IMR-90 (cell line): Measurements from ENCODE around the gene MROH2A. TPM values are rescaled to one million over a fixed set of nuclear protein-coding genes. Genes with fewer than 3 reads are reported as not detected.

Experiments
- ATAC-seq: fragments of 200-7000 bp; cut with Tn5 transposase; 2 replicates; pipeline ENCODE4 v1.9.1; 2020; ENCODE audit warnings: low read depth, mild to moderate bottlenecking, moderate library complexity
- BruUV-seq: library from RNA; stranded (reverse); fragments of 400-500 nt; replicated peaks from 2 replicates; lab custom pipeline; 2021; lab: Mats Ljungman, UMichigan
- CTCF ChIA-PET: fragments of 300-600 bp; formaldehyde crosslinking; extraction: SDS; loops from one replicate; lab custom pipeline; 2021; ENCODE audit warnings: antibody characterized with exemption; lab: Yijun Ruan, JAX
- POLR2A ChIA-PET: fragments of 300-600 bp; sonication (Branson Sonifier 250); formaldehyde crosslinking; loops from one replicate; lab custom pipeline; 2022; ENCODE audit warnings: antibody characterized with exemption; ENCODE audit not compliant: unreplicated experiment; lab: Charles Lee
- DNase-seq: peaks from one replicate; pipeline ENCODE4 v3.0.0; 2013
- H2AFZ ChIP-seq: replicated peaks from 2 replicates; pipeline ENCODE3; 2013; ENCODE audit warnings: low read length, mild to moderate bottlenecking; ENCODE audit not compliant: poor library complexity
- H2AK5ac ChIP-seq: 2 replicates; pipeline ENCODE4 v1.6.1; 2013; ENCODE audit warnings: low read depth, low read length, inconsistent platforms
- H2AK9ac ChIP-seq: replicated peaks from 2 replicates; pipeline ENCODE3; 2013; ENCODE audit warnings: mild to moderate bottlenecking, low read depth, low read length, moderate library complexity; ENCODE audit not compliant: poor library complexity
- H2BK120ac ChIP-seq: 2 replicates; pipeline ENCODE4 v1.6.1; 2013; ENCODE audit warnings: low read depth, low read length, inconsistent platforms
- H2BK15ac ChIP-seq: 3 replicates; pipeline ENCODE4 v1.6.1; 2013; ENCODE audit warnings: low read depth, low read length, inconsistent platforms
- H2BK20ac ChIP-seq: 2 replicates; pipeline ENCODE4 v1.6.1; 2013; ENCODE audit warnings: low read depth, mild to moderate bottlenecking, inconsistent platforms, low read length, moderate library complexity
- H2BK5ac ChIP-seq: 2 replicates; pipeline ENCODE4 v1.6.1; 2013; ENCODE audit warnings: mild to moderate bottlenecking, low read depth, low read length, inconsistent platforms; ENCODE audit not compliant: poor library complexity, severe bottlenecking
- H3K14ac ChIP-seq: replicated peaks from 2 replicates; pipeline ENCODE4 v1.6.1; 2013; ENCODE audit warnings: low read depth, low read length, inconsistent platforms
- H3K18ac ChIP-seq: 2 replicates; pipeline ENCODE4 v1.6.1; 2013; ENCODE audit warnings: low read depth, low read length, control low read depth
- H3K23ac ChIP-seq: 2 replicates; pipeline ENCODE4 v1.6.1; 2013; ENCODE audit warnings: low read depth, low read length, inconsistent platforms
- H3K27ac ChIP-seq: 2 replicates; pipeline ENCODE4 v1.5.1; 2013; ENCODE audit warnings: mild to moderate bottlenecking, control low read depth, low read length; ENCODE audit not compliant: insufficient read depth
- H3K27me3 ChIP-seq: 2 replicates; pipeline ENCODE4 v1.6.1; 2013; ENCODE audit warnings: low read length; ENCODE audit not compliant: control insufficient read depth, insufficient read depth
- H3K36me3 ChIP-seq: 2 replicates; pipeline ENCODE4 v1.6.1; 2013; ENCODE audit warnings: low read length, mixed read lengths; ENCODE audit not compliant: control insufficient read depth, insufficient read depth
- H3K4ac ChIP-seq: 2 replicates; pipeline ENCODE4 v1.6.1; 2013; ENCODE audit warnings: low read depth, low read length, inconsistent platforms
- H3K4me1 ChIP-seq: 2 replicates; pipeline ENCODE4 v1.6.1; 2013; ENCODE audit warnings: low read length, mixed read lengths; ENCODE audit not compliant: control insufficient read depth, insufficient read depth
- H3K4me2 ChIP-seq: 2 replicates; pipeline ENCODE4 v1.6.1; 2013; ENCODE audit warnings: low read depth, mild to moderate bottlenecking, control low read depth, low read length, moderate library complexity
- H3K4me3 ChIP-seq: 2 replicates; pipeline ENCODE4 v1.5.1; 2013; ENCODE audit warnings: low read depth, mild to moderate bottlenecking, control low read depth, low read length, moderate library complexity; ENCODE audit not compliant: insufficient read depth
- H3K56ac ChIP-seq: 2 replicates; pipeline ENCODE4 v1.6.1; 2013; ENCODE audit warnings: low read length, inconsistent platforms; ENCODE audit not compliant: insufficient read depth; ENCODE audit errors: extremely low read depth
- H3K79me1 ChIP-seq, 2 experiments: 2 replicates each; pipeline ENCODE4 v1.6.1; 2013; ENCODE audit warnings: low read length in 2 of 2, inconsistent platforms in 1 of 2, low read depth in 1 of 2
- H3K9ac ChIP-seq: 2 replicates; pipeline ENCODE4 v1.6.1; 2013; ENCODE audit warnings: low read depth, low read length, control low read depth
- H3K9me1 ChIP-seq: 2 replicates; pipeline ENCODE4 v1.6.1; 2013; ENCODE audit warnings: low read length, inconsistent platforms; ENCODE audit not compliant: insufficient read depth
- H3K9me3 ChIP-seq: 2 replicates; pipeline ENCODE4 v1.6.1; 2013; ENCODE audit warnings: low read length; ENCODE audit not compliant: control insufficient read depth, insufficient read depth
- H4K20me1 ChIP-seq: 2 replicates; pipeline ENCODE4 v1.6.1; 2013; ENCODE audit warnings: low read length, inconsistent platforms; ENCODE audit not compliant: insufficient read depth
- H4K5ac ChIP-seq: 2 replicates; pipeline ENCODE4 v1.6.1; 2013; ENCODE audit warnings: mild to moderate bottlenecking, low read depth, low read length, control low read depth
- H4K8ac ChIP-seq, 2 experiments: 2 replicates each; pipeline ENCODE4 v1.6.1; 2013; ENCODE audit warnings: low read depth in 2 of 2, low read length in 2 of 2, control low read depth in 1 of 2, inconsistent platforms in 1 of 2
- H4K91ac ChIP-seq: 2 replicates; pipeline ENCODE4 v1.6.1; 2013; ENCODE audit warnings: low read depth, low read length, inconsistent platforms; ENCODE audit not compliant: insufficient read depth
- BHLHE40 ChIP-seq: fragments of 150-350 bp; IDR thresholded peaks from 2 replicates; pipeline ENCODE4 v1.6.1; 2016; ENCODE audit warnings: mild to moderate bottlenecking, low read depth, low read length
- CEBPB ChIP-seq: IDR thresholded peaks from 2 replicates; pipeline ENCODE4 v1.6.1; 2012; ENCODE audit warnings: low read depth, low read length, improper control_type of control experiment
- MAFK ChIP-seq: IDR thresholded peaks from 2 replicates; pipeline ENCODE4 v1.6.1; 2012; ENCODE audit warnings: low read depth, low read length, improper control_type of control experiment
- RAD21 ChIP-seq: IDR thresholded peaks from 2 replicates; pipeline ENCODE4 v1.6.1; 2012; ENCODE audit warnings: low read length, improper control_type of control experiment
- RCOR1 ChIP-seq: IDR thresholded peaks from 2 replicates; pipeline ENCODE4 v1.6.1; 2012; ENCODE audit warnings: mild to moderate bottlenecking, low read length, improper control_type of control experiment; ENCODE audit not compliant: insufficient replicate concordance
- RFX5 ChIP-seq: IDR thresholded peaks from 2 replicates; pipeline ENCODE4 v1.8.0; 2012; ENCODE audit warnings: low read depth, mild to moderate bottlenecking, low read length, moderate library complexity
- SMC3 ChIP-seq: fragments of 150-350 bp; IDR thresholded peaks from 2 replicates; pipeline ENCODE4 v1.6.1; 2016; ENCODE audit warnings: low read depth, mild to moderate bottlenecking, antibody characterized with exemption, low read length, moderate library complexity
- WGBS, 2 experiments: methylation state at CpG; one replicate each; pipeline versions ENCODE4 v1.1.5 to v1.1.7; 2013; ENCODE audit warnings: missing lambda C conversion rate in 2 of 2; ENCODE audit not compliant: insufficient read length in 1 of 2; ENCODE audit errors: extremely low coverage in 2 of 2; 5-methylcytosine and 5-hydroxymethylcytosine counted together
- dilution Hi-C: fragments of 300-500 bp; cut with HindIII; formaldehyde crosslinking; loops from one replicate; pipeline ENCODE4 v1.14.3; 2018; ENCODE audit warnings: low sequenced_read_pairs; ENCODE audit not compliant: unreplicated experiment
- in situ Hi-C: fragments of 300-500 bp; cut with MboI; formaldehyde crosslinking; loops from 3 replicates; pipeline ENCODE4 v1.14.3; 2019; ENCODE audit warnings: low sequenced_read_pairs, inconsistent platforms, mixed read lengths
- intact Hi-C: fragments of 100-400 bp; cut with micrococcal nuclease; formaldehyde crosslinking; loops from 2 replicates; pipeline ENCODE4 v1.10.0; 2022
- polyA plus RNA-seq, 3 experiments: library from polyadenylated mRNA; depleted of rRNA; stranded (reverse); fragments of >200 nt; gene quantifications; 2 replicates each; pipeline ENCODE4 v1.2.3, GENCODE V29; 2012; ENCODE audit warnings: low replicate concordance in 1 of 3
- total RNA-seq: library from RNA; depleted of rRNA; stranded (reverse); fragments of >200 nt; gene quantifications from 2 replicates; pipeline ENCODE4 v1.2.3, GENCODE V29; 2012
- TF ChIP-seq, protein P1 (sequence below): conservative IDR thresholded peaks from 2 replicates; pipeline ENCODE4 v1.5.1; 2012; ENCODE audit warnings: mild to moderate bottlenecking, low read depth, low read length, improper control_type of control experiment
- TF ChIP-seq, protein P2 (sequence below): fragments of 150-350 bp; IDR thresholded peaks from 2 replicates; pipeline ENCODE4 v1.6.1; 2017; ENCODE audit warnings: mild to moderate bottlenecking, antibody characterized with exemption, low read length, low read depth

The MROH2A gene
- total and polyA plus RNA-seq, 2 of the 4 experiments (the other 2 are of a cell fraction) = not detected

- peaks cover 19% of the 10 kb centered on the region for H3K27me3 ChIP-seq
- no peak overlapping the region for H3K18ac ChIP-seq
- H3K56ac ChIP-seq = no peak overlapping the region
- H2BK5ac ChIP-seq = no peak overlapping the region
- no peaks in the 10 kb centered on the region; the same call in 1 of the 2 replicates for H3K9me3 ChIP-seq
- DNase-seq = no peak
- POLR2A ChIA-PET = no interaction called here
- H3K79me1 ChIP-seq = no peaks in the 10 kb centered on the region
- no peak overlapping the region for H3K4me3 ChIP-seq
- intact Hi-C loops = no loop called here
- H4K20me1 ChIP-seq = no peaks in the 10 kb centered on the region
- H3K4me1 ChIP-seq = no peaks in the 10 kb centered on the region
- TF ChIP-seq BHLHE40 = no peak
- TF ChIP-seq RAD21 = no peak
- TF ChIP-seq SMC3 = no peak
- TF ChIP-seq RFX5 = no peak
- TF ChIP-seq CEBPB = no peak
- TF ChIP-seq MAFK = no peak
- no peak for TF ChIP-seq RCOR1
- TF ChIP-seq, protein P1, sequence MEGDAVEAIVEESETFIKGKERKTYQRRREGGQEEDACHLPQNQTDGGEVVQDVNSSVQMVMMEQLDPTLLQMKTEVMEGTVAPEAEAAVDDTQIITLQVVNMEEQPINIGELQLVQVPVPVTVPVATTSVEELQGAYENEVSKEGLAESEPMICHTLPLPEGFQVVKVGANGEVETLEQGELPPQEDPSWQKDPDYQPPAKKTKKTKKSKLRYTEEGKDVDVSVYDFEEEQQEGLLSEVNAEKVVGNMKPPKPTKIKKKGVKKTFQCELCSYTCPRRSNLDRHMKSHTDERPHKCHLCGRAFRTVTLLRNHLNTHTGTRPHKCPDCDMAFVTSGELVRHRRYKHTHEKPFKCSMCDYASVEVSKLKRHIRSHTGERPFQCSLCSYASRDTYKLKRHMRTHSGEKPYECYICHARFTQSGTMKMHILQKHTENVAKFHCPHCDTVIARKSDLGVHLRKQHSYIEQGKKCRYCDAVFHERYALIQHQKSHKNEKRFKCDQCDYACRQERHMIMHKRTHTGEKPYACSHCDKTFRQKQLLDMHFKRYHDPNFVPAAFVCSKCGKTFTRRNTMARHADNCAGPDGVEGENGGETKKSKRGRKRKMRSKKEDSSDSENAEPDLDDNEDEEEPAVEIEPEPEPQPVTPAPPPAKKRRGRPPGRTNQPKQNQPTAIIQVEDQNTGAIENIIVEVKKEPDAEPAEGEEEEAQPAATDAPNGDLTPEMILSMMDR = no peak
- TF ChIP-seq, protein P2, sequence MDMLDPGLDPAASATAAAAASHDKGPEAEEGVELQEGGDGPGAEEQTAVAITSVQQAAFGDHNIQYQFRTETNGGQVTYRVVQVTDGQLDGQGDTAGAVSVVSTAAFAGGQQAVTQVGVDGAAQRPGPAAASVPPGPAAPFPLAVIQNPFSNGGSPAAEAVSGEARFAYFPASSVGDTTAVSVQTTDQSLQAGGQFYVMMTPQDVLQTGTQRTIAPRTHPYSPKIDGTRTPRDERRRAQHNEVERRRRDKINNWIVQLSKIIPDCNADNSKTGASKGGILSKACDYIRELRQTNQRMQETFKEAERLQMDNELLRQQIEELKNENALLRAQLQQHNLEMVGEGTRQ = no peak
- H3K36me3 ChIP-seq = no peaks in the 10 kb centered on the region
- CTCF ChIA-PET = no interaction called here
- no peak overlapping the region for H4K5ac ChIP-seq
- H3K4me2 ChIP-seq = no peak overlapping the region
- H3K9ac ChIP-seq = no peak overlapping the region
- H3K23ac ChIP-seq = no peak overlapping the region
- no peak overlapping the region for H2BK120ac ChIP-seq
- no peak overlapping the region for H4K8ac ChIP-seq
- H4K91ac ChIP-seq = no peak overlapping the region
- H2BK20ac ChIP-seq = no peak overlapping the region
- BruUV-seq = no TSS peak
- no peak overlapping the region for H2AK5ac ChIP-seq
- no peak overlapping the region for H3K27ac ChIP-seq
- WGBS, 2 experiments = no CpG with 5 or more reads among the region's 3 CpGs
- in situ Hi-C loops = no loop called here
- dilution Hi-C loops = no loop called here
- no peak for ATAC-seq
- H2AK9ac ChIP-seq = no peak overlapping the region
- no peak overlapping the region for H2AFZ ChIP-seq
- H3K9me1 ChIP-seq = no peaks in the 10 kb centered on the region
- no peak overlapping the region for H2BK15ac ChIP-seq
- no peak overlapping the region for H3K4ac ChIP-seq
- H3K14ac ChIP-seq = no peak overlapping the region
Observed at GRCh38 chr2:233802132-233802815, 24.1 kb downstream of the MROH2A start.
